ENCODE measurements around the gene RALGPS1. TPM values are rescaled to one million over a fixed set of nuclear protein-coding genes. Genes with fewer than 3 reads are reported as not detected.

The RALGPS1 gene
- total and polyA plus RNA-seq, 7 donors: 6.6 to 18.6 (median 11.4) TPM

GRCh38 chr9:126915281-126915816 is 767 bp downstream of the RALGPS1 start:
- H3K36me3 ChIP-seq: no peaks in the 10 kb centered on the region
- peak; percentile 70 for DNase-seq
- no peaks in the 10 kb centered on the region for H3K9me3 ChIP-seq
- H3K4me3 ChIP-seq: peak overlapping the region; percentile 23 to 73 (median 64)
- H3K27ac ChIP-seq: peak overlapping the region in 1 of 4 donors; percentile 1
- no peaks in the 10 kb centered on the region for H3K27me3 ChIP-seq
- intact Hi-C loops (cut with DNase I): loop anchor here (2.0 kb wide), 1 partner anchor 55 kb away; the partner anchor contains the start of gene ZBTB34
- TF ChIP-seq CTCF (IDR thresholded peaks at IDR 0.05) (no peak), EP300 (IDR thresholded peaks at IDR 0.05) (no peak), POLR2AphosphoS5 (IDR thresholded peaks at IDR 0.05) (no peak), POLR2A (IDR thresholded peaks at IDR 0.05) (no peak)
- peaks cover 0 to 11% (median 10%) of the 10 kb centered on the region in 4 donors for H3K4me1 ChIP-seq
- WGBS, 2 donors: 2 to 5% methylated on average over 43 of the region's 43 CpGs

GRCh38 chr9:126915846-126916543 is 1.4 kb downstream of the RALGPS1 start:
- TF ChIP-seq EP300 (IDR thresholded peaks at IDR 0.05): no peak
- no peak for TF ChIP-seq POLR2A (IDR thresholded peaks at IDR 0.05)
- no peak for TF ChIP-seq POLR2AphosphoS5 (IDR thresholded peaks at IDR 0.05)
- TF ChIP-seq CTCF (IDR thresholded peaks at IDR 0.05): no peak
- H3K4me1 ChIP-seq: peaks cover 0 to 11% (median 10%) of the 10 kb centered on the region in 4 donors
- no peak for DNase-seq
- no peaks in the 10 kb centered on the region for H3K36me3 ChIP-seq
- peak overlapping the region in 2 of 4 donors; percentile 23 to 73 for H3K4me3 ChIP-seq
- WGBS, 2 donors: 45 to 75% methylated on average over 15 of the region's 15 CpGs
- H3K27me3 ChIP-seq: no peaks in the 10 kb centered on the region
- intact Hi-C loops (cut with DNase I): loop anchor here (2.0 kb wide), 1 partner anchor 55 kb away; the partner anchor contains the start of gene ZBTB34
- H3K27ac ChIP-seq: peak overlapping the region in 1 of 4 donors; percentile 1
- no peaks in the 10 kb centered on the region for H3K9me3 ChIP-seq

GRCh38 chr9:126916909-126917308 is 2.3 kb downstream of the RALGPS1 start:
- H3K4me1 ChIP-seq: peaks cover 0 to 11% (median 10%) of the 10 kb centered on the region in 4 donors
- TF ChIP-seq POLR2AphosphoS5 (IDR thresholded peaks at IDR 0.05): no peak
- no peak for TF ChIP-seq CTCF (IDR thresholded peaks at IDR 0.05)
- TF ChIP-seq POLR2A (IDR thresholded peaks at IDR 0.05): no peak
- TF ChIP-seq EP300 (IDR thresholded peaks at IDR 0.05): no peak
- intact Hi-C loops (cut with DNase I): no loop called here
- no peak overlapping the region for H3K4me3 ChIP-seq
- no peak overlapping the region for H3K27ac ChIP-seq
- H3K27me3 ChIP-seq: no peaks in the 10 kb centered on the region
- no peaks in the 10 kb centered on the region for H3K36me3 ChIP-seq
- H3K9me3 ChIP-seq: no peaks in the 10 kb centered on the region
- DNase-seq: no peak
- 71 to 81% methylated on average over 2 of the region's 2 CpGs for WGBS, 2 donors

GRCh38 chr9:126919193-126919592 is 4.6 kb downstream of the RALGPS1 start:
- 32 to 75% methylated on average over 1 of the region's 1 CpG for WGBS, 2 donors
- H3K27ac ChIP-seq: no peak overlapping the region
- no peaks in the 10 kb centered on the region for H3K27me3 ChIP-seq
- TF ChIP-seq CTCF (IDR thresholded peaks at IDR 0.05): no peak
- no peak for TF ChIP-seq POLR2AphosphoS5 (IDR thresholded peaks at IDR 0.05)
- no peak for TF ChIP-seq POLR2A (IDR thresholded peaks at IDR 0.05)
- no peak for TF ChIP-seq EP300 (IDR thresholded peaks at IDR 0.05)
- H3K4me1 ChIP-seq: peaks cover 0 to 8% (median 8%) of the 10 kb centered on the region in 4 donors
- no peaks in the 10 kb centered on the region for H3K36me3 ChIP-seq
- no peak for DNase-seq
- H3K9me3 ChIP-seq: no peaks in the 10 kb centered on the region
- intact Hi-C loops (cut with DNase I): no loop called here
- no peak overlapping the region for H3K4me3 ChIP-seq

Measured in sigmoid colon (tissue), 7 donors.